NCI-H1417 (cell line): ENCODE results near the gene MME.
"Not testable (repeated sequence)": the region's sequence is repeated elsewhere in the genome, so short reads cannot be mapped to it uniquely, and the experiment has no call there.

Experiments
- DNase-seq, 3 experiments: peaks; one replicate each; lab custom pipeline; 2025; lab: John Stamatoyannopoulos, UW

The MME gene

GRCh38 chr3:155193868-155194267 is 113.7 kb downstream of the MME start:
- DNase-seq, result no peak

GRCh38 chr3:155194973-155195957 is 115.1 kb downstream of the MME start:
- no peak for DNase-seq

- DNase-seq, result no peak
Measured at GRCh38 chr3:155196131-155197021, 116.3 kb downstream of the MME start.

GRCh38 chr3:155197786-155198185 is 117.7 kb downstream of the MME start:
- DNase-seq, result no peak

GRCh38 chr3:155202626-155203025 is 122.5 kb downstream of the MME start:
- DNase-seq, result peak in 2 of 3 experiments; percentile 6 to 29

- DNase-seq, result no peak
Measured at GRCh38 chr3:155204851-155205250, 124.7 kb downstream of the MME start.

- peak in 2 of 3 experiments; percentile 37 to 64 for DNase-seq
Measured at GRCh38 chr3:155208183-155208800, 128.2 kb downstream of the MME start.

- no peak for DNase-seq
Measured at GRCh38 chr3:155210736-155211135, 130.6 kb downstream of the MME start.

- peak in 2 of 3 experiments; percentile 11 to 59 for DNase-seq
Measured at GRCh38 chr3:155211266-155211665, 131.1 kb downstream of the MME start.

GRCh38 chr3:155211940-155212339 is 131.8 kb downstream of the MME start:
- peak in 1 of 3 experiments; percentile 12 for DNase-seq

- not testable (repeated sequence) for DNase-seq
Measured at GRCh38 chr3:155216007-155216406, 135.9 kb downstream of the MME start.

GRCh38 chr3:155217591-155217990 is 137.5 kb downstream of the MME start:
- DNase-seq, result no peak

GRCh38 chr3:155218462-155218861 is 138.3 kb downstream of the MME start:
- no peak for DNase-seq

GRCh38 chr3:155219106-155219505 is 139.0 kb downstream of the MME start:
- DNase-seq, result no peak

GRCh38 chr3:155225417-155225816 is 145.3 kb downstream of the MME start:
- DNase-seq, result no peak

GRCh38 chr3:155227141-155227540 is 147.0 kb downstream of the MME start:
- DNase-seq, result no peak

GRCh38 chr3:155228676-155229075 is 148.6 kb downstream of the MME start:
- no peak for DNase-seq

- DNase-seq, result no peak
Measured at GRCh38 chr3:155229086-155229485, 149.0 kb downstream of the MME start.

GRCh38 chr3:155230382-155230781 is 150.3 kb downstream of the MME start:
- DNase-seq, result no peak

GRCh38 chr3:155231792-155232191 is 151.7 kb downstream of the MME start:
- DNase-seq, result no peak

GRCh38 chr3:155232605-155233004 is 152.5 kb downstream of the MME start:
- peak in 1 of 3 experiments; percentile 10 for DNase-seq

- peak in 1 of 3 experiments; percentile 21 for DNase-seq
Measured at GRCh38 chr3:155233213-155233612, 153.1 kb downstream of the MME start.
